ENCODE data around the gene RAB11FIP3.

Gene RAB11FIP3

GRCh38 chr16:534135-534534 is 108.7 kb downstream of the RAB11FIP3 start:
- no peak for DNase-seq

- no peak for DNase-seq
Measured at GRCh38 chr16:534856-535445, 109.5 kb downstream of the RAB11FIP3 start.

GRCh38 chr16:535446-536405 is 110.3 kb downstream of the RAB11FIP3 start:
- DNase-seq = peak in 1 of 4 experiments; percentile 21

- no peak for DNase-seq
Measured at GRCh38 chr16:536746-537145, 111.3 kb downstream of the RAB11FIP3 start.

GRCh38 chr16:537415-538335 is 112.2 kb downstream of the RAB11FIP3 start:
- no peak for DNase-seq

GRCh38 chr16:539901-540530 is 114.6 kb downstream of the RAB11FIP3 start:
- DNase-seq = no peak

- DNase-seq = no peak
Measured at GRCh38 chr16:540645-541340, 115.3 kb downstream of the RAB11FIP3 start.

GRCh38 chr16:543301-544164 is 118.1 kb downstream of the RAB11FIP3 start:
- DNase-seq = no peak

- DNase-seq = no peak
Measured at GRCh38 chr16:544517-544916, 119.1 kb downstream of the RAB11FIP3 start.

- DNase-seq = peak; percentile 69 to 79 (median 73)
Measured at GRCh38 chr16:546909-547770, 121.7 kb downstream of the RAB11FIP3 start.

- no peak for DNase-seq
Measured at GRCh38 chr16:548586-548985, 123.1 kb downstream of the RAB11FIP3 start.

GRCh38 chr16:549544-550263 is 124.3 kb downstream of the RAB11FIP3 start:
- no peak for DNase-seq

GRCh38 chr16:551210-551609 is 125.8 kb downstream of the RAB11FIP3 start:
- DNase-seq = no peak

- no peak for DNase-seq
Measured at GRCh38 chr16:552171-552570, 126.7 kb downstream of the RAB11FIP3 start.

GRCh38 chr16:553601-554296 is 128.3 kb downstream of the RAB11FIP3 start:
- DNase-seq = no peak

- no peak for DNase-seq
Measured at GRCh38 chr16:554297-554621, 128.8 kb downstream of the RAB11FIP3 start.

GRCh38 chr16:554640-555365 is 129.4 kb downstream of the RAB11FIP3 start:
- DNase-seq = no peak

Data from suppressor macrophage (primary cell).